Osteocyte (in vitro differentiated cells): Measurements from ENCODE around the gene ZNF579. TPM values are rescaled to one million over a fixed set of nuclear protein-coding genes. Genes with fewer than 3 reads are reported as not detected.

Source experiments
- DNase-seq: peaks from one replicate; pipeline ENCODE4 v3.0.0; 2021; ENCODE audit warnings: mixed read lengths; ENCODE audit not compliant: unreplicated experiment; ENCODE audit errors: extremely low spot score
- H3K27ac Mint-ChIP-seq: one replicate; pipeline ENCODE4 v1.8.0; 2021; ENCODE audit warnings: mild to moderate bottlenecking, mixed read lengths; ENCODE audit not compliant: unreplicated experiment
- H3K27me3 Mint-ChIP-seq: one replicate; pipeline ENCODE4 v1.8.0; 2021; ENCODE audit warnings: mixed read lengths; ENCODE audit not compliant: unreplicated experiment
- H3K36me3 Mint-ChIP-seq: one replicate; pipeline ENCODE4 v1.8.0; 2021; ENCODE audit warnings: mixed read lengths; ENCODE audit not compliant: unreplicated experiment
- H3K4me1 Mint-ChIP-seq: one replicate; pipeline ENCODE4 v1.8.0; 2021; ENCODE audit warnings: mixed read lengths; ENCODE audit not compliant: unreplicated experiment
- H3K4me3 Mint-ChIP-seq: one replicate; pipeline ENCODE4 v1.8.0; 2021; ENCODE audit warnings: mild to moderate bottlenecking, moderate library complexity, mixed read lengths; ENCODE audit not compliant: unreplicated experiment
- H3K9me3 Mint-ChIP-seq: one replicate; pipeline ENCODE4 v1.8.0; 2021; ENCODE audit warnings: mixed read lengths; ENCODE audit not compliant: unreplicated experiment
- total RNA-seq: library from RNA; stranded (reverse); gene quantifications from 2 replicates; pipeline ENCODE4 v1.2.1, GENCODE V29; 2021
- TF ChIP-seq, protein P1 (sequence below): fragments of 200-600 bp; sonication (generic); IDR thresholded peaks from 2 replicates; pipeline ENCODE4 v1.5.0; 2021; ENCODE audit warnings: antibody characterized with exemption, mild to moderate bottlenecking, moderate library complexity

ZNF579 gene
- total RNA-seq, 1 donor from 2014 or later: 29.2 TPM

GRCh38 chr19:55581823-55582223 is 1.2 kb upstream of the ZNF579 start:
- H3K36me3 Mint-ChIP-seq: peaks cover 10% of the 10 kb centered on the region
- no peak for DNase-seq
- no peak overlapping the region for H3K27ac Mint-ChIP-seq
- no peaks in the 10 kb centered on the region for H3K27me3 Mint-ChIP-seq
- H3K4me3 Mint-ChIP-seq: peak overlapping the region; percentile 91
- TF ChIP-seq, protein P1, sequence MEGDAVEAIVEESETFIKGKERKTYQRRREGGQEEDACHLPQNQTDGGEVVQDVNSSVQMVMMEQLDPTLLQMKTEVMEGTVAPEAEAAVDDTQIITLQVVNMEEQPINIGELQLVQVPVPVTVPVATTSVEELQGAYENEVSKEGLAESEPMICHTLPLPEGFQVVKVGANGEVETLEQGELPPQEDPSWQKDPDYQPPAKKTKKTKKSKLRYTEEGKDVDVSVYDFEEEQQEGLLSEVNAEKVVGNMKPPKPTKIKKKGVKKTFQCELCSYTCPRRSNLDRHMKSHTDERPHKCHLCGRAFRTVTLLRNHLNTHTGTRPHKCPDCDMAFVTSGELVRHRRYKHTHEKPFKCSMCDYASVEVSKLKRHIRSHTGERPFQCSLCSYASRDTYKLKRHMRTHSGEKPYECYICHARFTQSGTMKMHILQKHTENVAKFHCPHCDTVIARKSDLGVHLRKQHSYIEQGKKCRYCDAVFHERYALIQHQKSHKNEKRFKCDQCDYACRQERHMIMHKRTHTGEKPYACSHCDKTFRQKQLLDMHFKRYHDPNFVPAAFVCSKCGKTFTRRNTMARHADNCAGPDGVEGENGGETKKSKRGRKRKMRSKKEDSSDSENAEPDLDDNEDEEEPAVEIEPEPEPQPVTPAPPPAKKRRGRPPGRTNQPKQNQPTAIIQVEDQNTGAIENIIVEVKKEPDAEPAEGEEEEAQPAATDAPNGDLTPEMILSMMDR: no peak
- H3K4me1 Mint-ChIP-seq: peaks cover 34% of the 10 kb centered on the region
- no peaks in the 10 kb centered on the region for H3K9me3 Mint-ChIP-seq

DNA sequence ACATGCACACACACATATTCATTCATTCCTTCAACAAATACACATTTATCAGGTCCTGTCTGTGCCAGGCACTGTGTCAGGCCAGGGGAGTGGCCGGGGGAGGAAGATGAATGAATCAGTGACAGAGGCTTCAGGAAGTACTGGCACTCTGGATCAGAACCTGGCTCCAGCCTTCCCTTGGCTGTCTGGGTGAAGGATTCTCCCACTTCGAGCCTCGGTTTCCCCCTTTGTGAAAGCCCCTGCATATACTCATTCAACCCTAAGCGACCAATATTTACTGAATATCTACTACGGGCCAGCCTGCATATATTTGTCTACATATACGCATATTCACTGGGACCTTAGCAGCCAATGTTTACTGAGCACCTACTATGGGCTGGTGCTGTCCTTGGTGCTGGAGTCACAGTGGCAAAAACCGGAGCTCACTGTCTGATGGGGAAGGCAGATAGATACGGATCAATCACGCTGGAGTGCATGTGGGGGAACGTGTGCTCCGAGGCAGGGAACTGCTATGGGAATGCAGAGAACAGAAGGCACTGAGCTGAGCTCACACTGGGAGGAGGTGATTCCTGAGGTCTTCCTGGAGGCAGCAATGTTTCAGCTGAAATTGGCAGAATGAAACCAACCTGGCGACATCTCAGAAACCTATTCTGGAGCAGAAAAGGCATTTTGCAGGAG is 636 bp upstream of the ZNF579 start:
- H3K27me3 Mint-ChIP-seq: no peaks in the 10 kb centered on the region
- no peak for DNase-seq
- H3K9me3 Mint-ChIP-seq: no peaks in the 10 kb centered on the region
- peak overlapping the region; percentile 63 for H3K27ac Mint-ChIP-seq
- TF ChIP-seq, protein P1: no peak
- peaks cover 13% of the 10 kb centered on the region for H3K36me3 Mint-ChIP-seq
- H3K4me1 Mint-ChIP-seq: peaks cover 29% of the 10 kb centered on the region
- peak overlapping the region; percentile 91 for H3K4me3 Mint-ChIP-seq

DNA sequence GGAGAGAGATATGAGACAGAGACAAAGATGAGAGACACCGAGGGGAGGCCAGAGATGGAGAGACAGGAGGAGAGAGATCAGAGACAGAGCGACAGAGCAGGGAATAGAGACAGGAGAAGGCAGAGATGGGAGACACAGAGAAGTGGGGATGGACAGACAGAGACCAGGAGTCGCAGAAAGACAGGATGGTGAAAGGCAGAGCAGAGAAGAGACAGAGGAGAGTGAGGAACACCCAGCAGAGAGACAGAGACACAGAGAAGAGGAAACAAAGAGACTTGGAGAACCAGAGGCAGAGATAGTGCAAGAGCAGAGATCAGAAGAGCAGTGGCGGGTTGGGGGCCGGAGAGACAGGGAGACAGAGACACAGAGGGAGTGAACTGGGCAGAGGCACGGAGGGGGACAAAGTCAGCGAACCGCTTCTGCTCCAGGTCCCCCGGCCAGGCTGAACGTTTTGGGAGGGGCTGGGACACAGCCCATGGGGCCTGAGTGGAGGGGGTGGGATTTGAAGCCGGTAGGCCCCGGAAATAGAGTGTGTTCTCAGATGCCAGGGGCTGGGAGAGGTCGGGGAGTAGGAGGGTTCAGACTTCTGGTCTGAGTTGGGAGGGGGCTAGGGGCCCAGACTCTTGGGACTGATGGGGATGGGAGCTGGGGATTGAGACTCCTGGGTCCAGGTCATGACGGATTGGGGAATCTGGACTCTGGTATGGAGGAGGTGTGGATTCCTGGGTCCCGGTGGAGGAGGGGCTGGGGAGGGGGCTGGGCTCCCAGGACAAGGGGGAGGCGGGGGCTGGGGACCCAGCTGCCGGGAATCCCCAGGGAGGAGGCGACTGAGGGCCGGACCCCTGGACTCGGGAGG is 654 bp downstream of the ZNF579 start:
- Mint-ChIP-seq H3K27ac (peak overlapping the region; percentile 90), H3K36me3 (peaks cover 16% of the 10 kb centered on the region), H3K9me3 (no peaks in the 10 kb centered on the region), H3K4me1 (peaks cover 17% of the 10 kb centered on the region), H3K4me3 (peak overlapping the region; percentile 91), H3K27me3 (no peaks in the 10 kb centered on the region)
- DNase-seq: no peak
- TF ChIP-seq, protein P1: no peak

- TF ChIP-seq, protein P1: no peak
- H3K36me3 Mint-ChIP-seq: peaks cover 16% of the 10 kb centered on the region
- H3K27me3 Mint-ChIP-seq: no peaks in the 10 kb centered on the region
- H3K4me3 Mint-ChIP-seq: peak overlapping the region; percentile 91
- H3K27ac Mint-ChIP-seq: peak overlapping the region; percentile 90
- H3K4me1 Mint-ChIP-seq: peaks cover 13% of the 10 kb centered on the region
- no peaks in the 10 kb centered on the region for H3K9me3 Mint-ChIP-seq
- DNase-seq: no peak
These were observed 1.6 kb downstream of the ZNF579 start for GRCh38 chr19:55578761-55579747.
